B cell (primary cell): Measurements from ENCODE around the gene GCN1. TPM values are rescaled to one million over a fixed set of nuclear protein-coding genes. Genes with fewer than 3 reads are reported as not detected.

Experiments used
- ATAC-seq: fragments of 200-7000 bp; cut with Tn5 transposase; one replicate; pipeline ENCODE4 v1.10.0; 2021; ENCODE audit warnings: low read depth, mild to moderate bottlenecking, moderate number of reproducible peaks, moderate library complexity
- CTCF ChIA-PET: fragments of 350-600 bp; sonication (Branson Sonifier 250); formaldehyde crosslinking; loops from one replicate; lab custom pipeline; 2021; ENCODE audit warnings: antibody characterized with exemption, inconsistent platforms; lab: Charles Lee
- POLR2A ChIA-PET: fragments of 350-600 bp; sonication (Branson Sonifier 250); formaldehyde crosslinking; loops from one replicate; lab custom pipeline; 2021; ENCODE audit warnings: antibody characterized with exemption; lab: Charles Lee
- DNase-seq: peaks from one replicate; pipeline ENCODE4 v3.0.0; 2013
- H2AFZ ChIP-seq: 2 replicates; pipeline ENCODE4 v1.6.1; 2012; ENCODE audit warnings: mild to moderate bottlenecking, low read depth, low read length; ENCODE audit not compliant: insufficient read depth, poor library complexity, severe bottlenecking
- H3K27ac ChIP-seq, 2 donors: 1 replicate in 1 of 2; 2 replicates in 1 of 2; pipeline ENCODE4 v1.5.1; 2012 to 2013; ENCODE audit warnings: low read length in 2 of 2, mild to moderate bottlenecking in 2 of 2, moderate library complexity in 1 of 2
- H3K27me3 ChIP-seq, 4 experiments: fragments of 200-600 bp in 1 of 4; sonication (generic) in 1 of 4; replicated peaks in 1 of 4; 1 replicate in 2 of 4; 2 replicates in 2 of 4; pipeline versions ENCODE4 v1.6.1 to v1.7.0; 2013 to 2016; ENCODE audit warnings: low read length in 3 of 4, mild to moderate bottlenecking in 2 of 4, mixed read lengths in 1 of 4, moderate library complexity in 1 of 4; ENCODE audit not compliant: insufficient read depth in 4 of 4, control insufficient read depth in 3 of 4; ENCODE audit errors: control extremely low read depth in 1 of 4
- H3K36me3 ChIP-seq, 2 experiments: replicated peaks in 1 of 2; 1 replicate in 1 of 2; 2 replicates in 1 of 2; pipeline versions ENCODE4 v1.6.1 to v1.7.1; 2013; ENCODE audit warnings: low read length in 1 of 2; ENCODE audit not compliant: insufficient read depth in 2 of 2, control insufficient read depth in 1 of 2; ENCODE audit errors: control extremely low read depth in 1 of 2, extremely low read depth in 1 of 2
- H3K4me1 ChIP-seq, 2 donors: fragments of 200-600 bp in 1 of 2; sonication (generic) in 1 of 2; 1 replicate in 1 of 2; 2 replicates in 1 of 2; pipeline versions ENCODE4 v1.5.1 to v1.6.1; 2013 to 2017; ENCODE audit warnings: low read length in 2 of 2; ENCODE audit not compliant: control insufficient read depth in 2 of 2, insufficient read depth in 2 of 2
- H3K4me2 ChIP-seq: replicated peaks from 2 replicates; pipeline ENCODE3; 2012; ENCODE audit warnings: mild to moderate bottlenecking, low read depth, low read length; ENCODE audit not compliant: poor library complexity, severe bottlenecking
- H3K4me3 ChIP-seq, 5 experiments: fragments of 200-600 bp in 1 of 5; sonication (generic) in 1 of 5; 1 replicate in 3 of 5; 2 replicates in 2 of 5; pipeline versions ENCODE4 v1.5.1 to v1.7.0; 2011 to 2016; ENCODE audit warnings: low read length in 4 of 5, mild to moderate bottlenecking in 4 of 5, low read depth in 2 of 5, control low read depth in 1 of 5, moderate library complexity in 1 of 5; ENCODE audit not compliant: insufficient read depth in 1 of 5; ENCODE audit errors: control extremely low read depth in 1 of 5, extremely low read depth in 1 of 5
- H3K79me2 ChIP-seq: fragments of 200-600 bp; sonication (generic); one replicate; pipeline ENCODE4 v1.6.0; 2016; ENCODE audit warnings: low read length; ENCODE audit not compliant: control insufficient read depth, insufficient read depth
- H3K9ac ChIP-seq: fragments of 200-600 bp; sonication (generic); 2 replicates; pipeline ENCODE4 v1.6.1; 2017; ENCODE audit warnings: mild to moderate bottlenecking, low read length, moderate library complexity
- H3K9me3 ChIP-seq, 3 donors: one replicate each; pipeline versions ENCODE4 v1.6.1 to v1.7.1; 2013; ENCODE audit warnings: low read length in 2 of 3; ENCODE audit not compliant: control insufficient read depth in 2 of 3, insufficient read depth in 1 of 3; ENCODE audit errors: control extremely low read depth in 1 of 3
- H4K20me1 ChIP-seq: 2 replicates; pipeline ENCODE4 v1.6.0; 2012; ENCODE audit warnings: mild to moderate bottlenecking, low read length; ENCODE audit not compliant: insufficient read depth, control insufficient read depth, poor library complexity, severe bottlenecking
- H3K27ac Mint-ChIP-seq: one replicate; pipeline ENCODE4 v1.8.0; 2021; ENCODE audit warnings: mixed read lengths
- H3K27me3 Mint-ChIP-seq: one replicate; pipeline ENCODE4 v1.8.0; 2021; ENCODE audit warnings: mixed read lengths
- H3K4me1 Mint-ChIP-seq: one replicate; pipeline ENCODE4 v1.8.0; 2021; ENCODE audit warnings: mixed read lengths
- H3K4me3 Mint-ChIP-seq: one replicate; pipeline ENCODE4 v1.8.0; 2021; ENCODE audit warnings: mixed read lengths
- H3K9me3 Mint-ChIP-seq: one replicate; pipeline ENCODE4 v1.8.0; 2022; ENCODE audit warnings: mixed read lengths; ENCODE audit not compliant: insufficient read depth
- CTCF ChIP-seq: fragments of 200-600 bp; IDR thresholded peaks from one replicate; pipeline ENCODE4 v1.8.0; 2022; ENCODE audit warnings: antibody characterized with exemption, mild to moderate bottlenecking
- EZH2 ChIP-seq: IDR thresholded peaks from 2 replicates; pipeline ENCODE4 v1.6.1; 2012; ENCODE audit warnings: borderline replicate concordance, low read depth, mild to moderate bottlenecking, moderate library complexity, low read length; ENCODE audit not compliant: insufficient read depth, poor library complexity, severe bottlenecking
- WGBS: methylation state at CpG from one replicate; pipeline ENCODE4 v1.1.5; 2013; ENCODE audit warnings: missing lambda C conversion rate; ENCODE audit not compliant: insufficient coverage; 5-methylcytosine and 5-hydroxymethylcytosine counted together
- intact Hi-C: fragments of 100-400 bp; cut with micrococcal nuclease; formaldehyde crosslinking; loops from one replicate; pipeline ENCODE4 v1.10.0; 2022
- polyA plus RNA-seq: library from polyadenylated mRNA; depleted of rRNA; stranded (reverse); fragments of >200 nt; gene quantifications from 2 replicates; pipeline ENCODE4 v1.2.3, GENCODE V29; 2012
- total RNA-seq, 2 donors: library from RNA; stranded (reverse); fragments of 120-200 nt in 1 of 2; gene quantifications; 1 replicate in 1 of 2; 2 replicates in 1 of 2; pipeline versions ENCODE4 v1.2.3 to v1.2.4, GENCODE V29; 2013 to 2022

The GCN1 gene
- total and polyA plus RNA-seq, 2 donors (not counting 1 experiment from before 2014, with no cell fraction given) = 41.3 to 127 TPM

DNA sequence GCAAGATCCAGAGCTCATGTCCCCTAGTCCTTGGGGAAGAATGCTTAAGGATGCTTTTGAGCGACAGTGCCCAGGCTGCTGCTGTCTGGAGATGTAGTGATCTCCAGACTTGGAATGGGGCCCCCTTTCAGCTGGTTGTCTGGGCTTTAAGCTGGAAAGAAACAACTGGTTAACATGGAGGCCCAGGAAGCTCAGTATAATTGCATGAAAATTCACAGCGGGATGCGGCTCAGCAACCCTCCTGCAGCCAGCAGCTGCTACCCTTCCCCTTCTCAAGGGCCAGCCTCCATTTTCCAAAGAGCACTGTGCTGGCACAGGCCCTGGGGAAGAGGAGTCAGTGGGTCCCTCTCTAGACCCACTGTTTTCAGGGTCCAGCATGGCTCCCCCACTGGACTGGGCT, 104.3 kb downstream of the GCN1 start:
- Histone ChIP-seq H3K36me3 (peaks cover 0 to 9% of the 10 kb centered on the region in 2 experiments), H3K27me3 (no peaks in the 10 kb centered on the region), H3K9me3 (no peaks in the 10 kb centered on the region), H3K4me3 (no peak overlapping the region), H3K9ac (no peak overlapping the region), H3K27ac (no peak overlapping the region), H3K4me2 (no peak overlapping the region), H4K20me1 (peaks cover 8% of the 10 kb centered on the region), H3K79me2 (no peaks in the 10 kb centered on the region), H3K4me1 (peaks cover 9 to 13% of the 10 kb centered on the region in 2 donors), H2AFZ (no peak overlapping the region)
- Mint-ChIP-seq H3K4me1 (peaks cover 16% of the 10 kb centered on the region), H3K27ac (no peak overlapping the region), H3K27me3 (no peaks in the 10 kb centered on the region), H3K9me3 (no peaks in the 10 kb centered on the region), H3K4me3 (no peak overlapping the region)
- intact Hi-C loops = no loop called here
- DNase-seq (no peak), ATAC-seq (no peak)
- WGBS = 100% methylated on average over 3 of the region's 3 CpGs
- TF ChIP-seq EZH2 (no peak), CTCF (no peak)
- ChIA-PET CTCF (no interaction called here), POLR2A (interaction anchor here (0.6 kb wide), 1 partner anchor 144 kb away, joined by 5 read pairs; no protein-coding TSS in a partner anchor)

DNA sequence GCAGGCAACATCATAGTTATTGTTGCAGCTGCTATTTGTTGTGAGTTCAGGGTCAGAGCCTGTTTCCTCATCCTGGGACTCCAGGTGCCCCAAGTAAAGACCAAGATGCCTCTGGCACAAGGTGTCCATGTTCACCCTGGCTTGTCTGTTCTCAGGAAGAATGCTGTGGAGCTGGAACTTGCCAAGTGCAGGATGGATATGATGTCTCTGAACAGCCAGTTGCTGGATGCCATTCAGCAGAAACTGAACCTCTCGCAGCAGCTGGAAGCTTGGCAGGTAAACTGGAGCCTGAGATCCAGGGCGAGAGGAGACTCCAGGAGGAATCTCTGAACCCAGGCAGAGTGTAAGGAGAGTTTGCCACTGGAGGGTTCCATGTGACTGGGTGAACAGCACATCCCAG, 104.7 kb downstream of the GCN1 start:
- ChIA-PET POLR2A (no interaction called here), CTCF (no interaction called here)
- peaks cover 16% of the 10 kb centered on the region for H3K4me1 Mint-ChIP-seq
- no peak overlapping the region for H3K9ac ChIP-seq
- no peak overlapping the region for H3K27ac Mint-ChIP-seq
- peaks cover 0 to 6% of the 10 kb centered on the region in 2 experiments for H3K36me3 ChIP-seq
- no peak overlapping the region for H3K4me2 ChIP-seq
- H3K9me3 Mint-ChIP-seq = no peaks in the 10 kb centered on the region
- H3K4me3 Mint-ChIP-seq = no peak overlapping the region
- no peak for DNase-seq
- TF ChIP-seq EZH2 = no peak
- no peak for TF ChIP-seq CTCF
- no peaks in the 10 kb centered on the region for H3K9me3 ChIP-seq
- 100% methylated on average over 2 of the region's 2 CpGs for WGBS
- no peaks in the 10 kb centered on the region for H3K27me3 ChIP-seq
- no peak overlapping the region for H2AFZ ChIP-seq
- no peak for ATAC-seq
- intact Hi-C loops = no loop called here
- peaks cover 9 to 13% of the 10 kb centered on the region in 2 donors for H3K4me1 ChIP-seq
- peaks cover 4% of the 10 kb centered on the region for H4K20me1 ChIP-seq
- no peaks in the 10 kb centered on the region for H3K27me3 Mint-ChIP-seq
- no peak overlapping the region for H3K4me3 ChIP-seq
- H3K27ac ChIP-seq = no peak overlapping the region
- no peaks in the 10 kb centered on the region for H3K79me2 ChIP-seq
